Measurements from ENCODE around the gene PTPN5. TPM values are rescaled to one million over a fixed set of nuclear protein-coding genes. Genes with fewer than 3 reads are reported as not detected.
"Not testable (repeated sequence)": the region's sequence is repeated elsewhere in the genome, so short reads cannot be mapped to it uniquely, and the experiment has no call there.

PTPN5 gene
- total RNA-seq (1 to 10 TPM in 2 of 4 donors, under 1 TPM in 1, not detected in 1; 0.74 to 1.9 (median 1.3) TPM), polyA plus RNA-seq (2.0 TPM)
- long read RNA-seq, donor 1, partial matches to known transcripts, result 0 of 4 reads
- long read RNA-seq, donor 1, other reads (novel, unspliced or antisense), result 4 of 4 reads
- long read RNA-seq, donor 2, result 0 reads
- long read RNA-seq, donor 3, partial matches to known transcripts, result 3 of 14 reads
- long read RNA-seq, donor 3, other reads (novel, unspliced or antisense), result 8 of 14 reads
- long read RNA-seq, donor 4, partial matches to known transcripts, result 1 of 4 reads
- long read RNA-seq, donor 4, other reads (novel, unspliced or antisense), result 0 of 4 reads

DNA sequence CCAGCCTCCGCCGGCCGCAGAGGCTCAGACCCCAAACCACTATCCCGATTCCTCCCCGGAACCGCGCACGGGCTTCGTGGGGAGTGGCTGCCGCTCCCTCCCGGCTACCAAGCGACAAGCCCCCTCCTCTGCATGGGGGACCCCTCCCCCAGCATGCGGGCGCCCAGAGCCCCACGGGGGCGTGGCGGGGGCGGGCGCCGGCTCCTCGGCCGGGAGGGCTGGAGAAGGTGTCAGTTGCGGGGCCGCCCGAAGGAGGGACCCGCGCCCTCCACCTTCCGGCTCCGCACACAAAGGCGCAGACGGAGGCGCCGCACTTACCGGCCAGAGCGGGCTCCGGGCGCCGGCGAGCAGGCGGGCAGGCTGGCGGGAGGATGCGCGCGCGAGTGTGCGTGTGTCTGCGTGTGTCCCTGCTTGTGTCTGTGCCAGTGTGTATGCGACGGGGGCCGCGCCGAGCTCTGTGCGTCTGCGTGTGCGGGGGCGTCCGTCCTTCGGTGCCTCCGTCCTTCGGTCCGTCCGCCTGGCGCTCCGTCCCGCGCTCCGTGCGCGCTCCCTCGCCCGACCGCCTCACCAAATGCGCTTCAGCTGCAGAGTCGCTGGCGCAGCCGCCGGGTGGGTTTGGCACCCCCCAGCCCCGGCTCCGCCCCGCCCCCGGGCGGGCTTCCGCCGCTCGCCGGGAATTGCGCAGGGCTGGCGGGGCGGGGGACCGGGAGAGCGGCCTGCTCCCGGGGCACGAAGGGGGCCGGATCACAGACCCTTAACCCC, at the start of gene PTPN5:
TSS of gene PTPN5 (minus strand) at position 592 of the 762 bp plus-strand sequence. CDS start 19,840 bp downstream, outside the sequence.
- peak within 1 kb of the TSS; percentile 59 for H3K4me3 ChIP-seq (ENCODE audit: low read length)
- peak in 1 of 2 donors; percentile 48 for ATAC-seq
- no peaks in the 10 kb centered on the region for H3K9me3 ChIP-seq (ENCODE audit: control insufficient read depth, low read length)
- no peaks in the 10 kb centered on the region for H3K4me1 ChIP-seq (ENCODE audit: control insufficient read depth, insufficient read depth, low read length)
- no peak for DNase-seq
- H3K27ac ChIP-seq (ENCODE audit: low read length), result no peak within 1 kb of the TSS
- WGBS, result 1% methylated on average over 94 of the region's 94 CpGs
- intact Hi-C loops (cut with DNase I), result no loop called here
- no peaks in the 10 kb centered on the region for H3K27me3 ChIP-seq (ENCODE audit: control insufficient read depth, insufficient read depth)

DNA sequence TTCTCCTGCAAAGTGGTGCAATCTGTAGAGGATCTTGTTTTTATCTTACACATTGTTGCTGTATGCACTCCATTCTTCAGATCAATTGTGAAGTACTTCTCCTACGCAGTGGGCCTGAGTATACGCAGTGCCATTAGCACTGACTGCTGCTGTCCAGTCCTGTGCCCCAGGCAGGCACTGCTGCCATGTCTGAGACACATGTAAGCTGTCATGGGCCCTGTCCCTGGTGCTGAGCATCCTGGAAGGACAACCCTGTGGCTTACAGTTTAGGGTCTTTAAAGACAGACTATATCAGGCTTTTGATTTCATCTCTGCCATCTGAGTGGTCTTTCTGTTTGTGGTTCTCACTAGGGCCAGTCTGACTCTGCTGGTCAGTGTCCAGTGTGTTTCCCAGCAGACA, 44.8 kb upstream of the PTPN5 start:
- Histone ChIP-seq H3K27me3 (ENCODE audit: control insufficient read depth, insufficient read depth) (no peaks in the 10 kb centered on the region), H3K4me1 (ENCODE audit: control insufficient read depth, insufficient read depth, low read length) (no peaks in the 10 kb centered on the region), H3K9me3 (ENCODE audit: control insufficient read depth, low read length) (peaks cover 2% of the 10 kb centered on the region), H3K4me3 (ENCODE audit: low read length) (no peak overlapping the region), H3K27ac (ENCODE audit: low read length) (no peak overlapping the region)
- WGBS, result 46% methylated on average over 2 of the region's 2 CpGs
- no peak for ATAC-seq
- no peak for DNase-seq
- intact Hi-C loops (cut with DNase I), result no loop called here

DNA sequence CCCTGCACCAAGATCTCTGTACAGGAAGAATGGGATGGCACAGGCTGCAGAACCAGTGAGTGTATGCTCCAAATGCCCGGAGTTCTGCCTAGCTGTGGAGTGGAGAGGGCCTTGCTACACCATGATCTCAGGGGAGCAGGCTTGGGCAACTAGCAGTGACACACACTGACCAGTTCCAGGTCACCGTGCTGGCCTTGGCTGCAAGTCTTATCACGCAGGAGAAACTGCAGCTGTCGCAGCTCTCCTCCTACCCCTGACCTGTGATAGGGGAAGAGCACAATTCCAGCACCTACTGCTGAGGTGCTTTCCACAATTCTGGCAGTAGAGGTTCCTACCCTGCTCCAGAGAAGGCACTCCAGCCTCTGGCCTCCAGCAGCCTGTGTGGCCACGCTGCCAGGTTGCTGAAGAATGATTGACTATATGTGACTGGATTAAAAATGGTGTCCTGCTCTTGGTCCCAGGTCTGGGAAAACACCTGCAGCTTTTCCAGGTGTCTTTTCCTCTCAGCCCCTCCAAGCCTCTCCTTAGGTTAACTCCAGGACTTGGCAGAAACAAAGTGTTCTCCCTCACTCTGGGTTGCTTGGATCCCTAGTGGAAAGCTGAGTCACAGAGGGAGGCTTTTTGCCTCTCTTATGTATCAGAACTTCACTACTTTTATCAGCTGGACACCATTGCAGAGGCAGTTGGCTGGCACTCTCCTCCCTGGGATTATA, 43.3 kb upstream of the PTPN5 start:
- whole genome bisulfite sequencing, result 50% methylated on average over 5 of the region's 5 CpGs
- ATAC-seq, result no peak
- peak in 1 of 3 donors; percentile 14 for DNase-seq
- intact Hi-C loops (cut with DNase I), result no loop called here
- no peaks in the 10 kb centered on the region for H3K9me3 ChIP-seq (ENCODE audit: control insufficient read depth, low read length)
- H3K4me3 ChIP-seq (ENCODE audit: low read length), result no peak overlapping the region
- H3K27ac ChIP-seq (ENCODE audit: low read length), result no peak overlapping the region
- H3K4me1 ChIP-seq (ENCODE audit: control insufficient read depth, insufficient read depth, low read length), result no peaks in the 10 kb centered on the region
- H3K27me3 ChIP-seq (ENCODE audit: control insufficient read depth, insufficient read depth), result no peaks in the 10 kb centered on the region

- H3K27ac ChIP-seq (ENCODE audit: low read length); DNase-seq; H3K27me3 ChIP-seq (ENCODE audit: control insufficient read depth, insufficient read depth); H3K9me3 ChIP-seq (ENCODE audit: control insufficient read depth, low read length); H3K4me3 ChIP-seq (ENCODE audit: low read length); ATAC-seq; H3K4me1 ChIP-seq (ENCODE audit: control insufficient read depth, insufficient read depth, low read length); intact Hi-C loops (cut with DNase I): not testable (repeated sequence)
- 25% methylated on average over 1 of the region's 1 CpG for WGBS
Measured at GRCh38 chr11:18820160-18820559, 28.6 kb upstream of the PTPN5 start.

DNA sequence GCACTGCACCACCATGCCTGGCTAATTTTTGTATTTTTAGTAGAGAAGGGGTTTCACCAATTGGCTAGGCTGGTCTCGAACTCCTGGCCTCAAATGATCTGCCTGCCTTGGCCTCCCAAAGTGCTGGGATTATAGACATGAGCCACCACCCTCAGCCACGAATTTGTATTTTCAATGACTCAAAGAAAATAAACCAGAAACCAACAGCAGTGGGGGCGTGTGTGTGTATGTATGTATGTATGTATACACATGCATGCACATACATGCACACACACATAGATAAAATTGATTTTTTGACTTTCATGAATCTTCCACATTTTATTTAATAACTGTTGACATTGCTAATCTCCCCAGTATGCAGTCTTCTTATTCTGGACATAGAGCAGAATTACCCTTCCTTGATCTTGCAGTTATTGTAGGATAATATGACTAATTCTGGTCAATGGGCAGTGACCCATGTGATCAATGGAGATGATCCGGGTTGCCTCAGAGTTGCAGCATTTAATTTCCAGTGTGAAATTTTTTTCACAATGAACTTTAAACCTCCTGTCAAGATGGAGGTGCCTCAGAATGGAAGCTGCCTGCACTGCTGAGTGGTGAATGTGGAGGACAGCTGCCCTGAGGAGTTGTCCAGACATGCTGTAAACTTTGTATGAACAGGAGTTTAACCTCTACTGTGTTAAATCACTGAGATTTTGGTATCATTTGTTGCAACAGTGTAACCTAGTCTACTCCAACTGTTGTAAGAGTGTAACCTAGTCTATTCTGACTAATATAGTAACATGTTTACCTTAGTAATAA, 12.8 kb upstream of the PTPN5 start:
- Histone ChIP-seq H3K9me3 (ENCODE audit: control insufficient read depth, low read length) (no peaks in the 10 kb centered on the region), H3K4me1 (ENCODE audit: control insufficient read depth, insufficient read depth, low read length) (no peaks in the 10 kb centered on the region), H3K4me3 (ENCODE audit: low read length) (no peak overlapping the region), H3K27me3 (ENCODE audit: control insufficient read depth, insufficient read depth) (no peaks in the 10 kb centered on the region), H3K27ac (ENCODE audit: low read length) (no peak overlapping the region)
- no peak for ATAC-seq
- WGBS, result 52% methylated on average over 4 of the region's 4 CpGs
- DNase-seq, result no peak
- intact Hi-C loops (cut with DNase I), result no loop called here

DNA sequence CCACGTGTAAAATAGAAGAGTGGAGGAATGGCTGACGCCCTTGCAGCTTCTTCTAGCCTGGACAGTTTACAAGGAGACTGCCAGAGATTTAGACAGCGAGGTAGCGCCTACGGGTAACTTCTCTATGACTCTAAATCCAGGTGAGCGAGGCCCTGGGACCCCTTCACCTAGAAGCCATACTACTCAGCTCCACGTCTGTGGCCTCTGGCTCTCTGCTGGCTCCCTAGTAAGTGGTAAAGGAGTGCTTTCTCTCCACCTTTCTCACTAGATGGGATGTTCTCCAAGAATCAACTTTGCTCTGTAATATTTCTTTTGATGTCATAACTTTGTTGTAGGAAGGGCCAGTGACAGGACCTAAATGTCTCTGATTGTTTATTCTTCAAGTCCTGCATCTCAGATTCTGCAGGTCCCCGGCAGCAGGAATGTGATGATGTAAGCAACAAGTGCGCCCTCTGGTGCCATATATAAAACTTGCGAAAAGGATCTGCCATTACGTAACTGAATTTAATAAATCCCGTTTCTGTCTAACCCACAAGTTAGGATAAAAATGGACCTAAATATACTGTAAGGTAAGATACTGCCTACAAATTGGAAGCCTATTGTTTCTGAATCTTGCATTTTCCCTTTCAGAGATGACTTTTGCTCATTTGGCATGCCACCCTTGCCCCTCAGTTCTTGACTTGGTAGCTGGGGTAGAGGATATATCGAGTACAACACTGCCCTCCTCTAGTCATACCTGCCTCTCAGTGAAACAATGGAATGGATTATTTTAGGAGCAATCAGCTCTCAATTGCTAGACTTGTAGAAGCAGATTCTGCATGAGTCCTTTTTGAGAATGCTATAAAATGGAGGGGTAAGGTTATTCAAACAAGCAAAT, 11.0 kb upstream of the PTPN5 start:
- intact Hi-C loops (cut with DNase I), result no loop called here
- H3K27me3 ChIP-seq (ENCODE audit: control insufficient read depth, insufficient read depth), result no peaks in the 10 kb centered on the region
- H3K4me1 ChIP-seq (ENCODE audit: control insufficient read depth, insufficient read depth, low read length), result no peaks in the 10 kb centered on the region
- H3K4me3 ChIP-seq (ENCODE audit: low read length), result no peak overlapping the region
- H3K9me3 ChIP-seq (ENCODE audit: control insufficient read depth, low read length), result no peaks in the 10 kb centered on the region
- WGBS, result 39% methylated on average over 13 of the region's 13 CpGs
- H3K27ac ChIP-seq (ENCODE audit: low read length), result no peak overlapping the region
- ATAC-seq (peak in 1 of 2 donors; percentile 18), DNase-seq (peak in 2 of 3 donors; percentile 30 to 59)

DNA sequence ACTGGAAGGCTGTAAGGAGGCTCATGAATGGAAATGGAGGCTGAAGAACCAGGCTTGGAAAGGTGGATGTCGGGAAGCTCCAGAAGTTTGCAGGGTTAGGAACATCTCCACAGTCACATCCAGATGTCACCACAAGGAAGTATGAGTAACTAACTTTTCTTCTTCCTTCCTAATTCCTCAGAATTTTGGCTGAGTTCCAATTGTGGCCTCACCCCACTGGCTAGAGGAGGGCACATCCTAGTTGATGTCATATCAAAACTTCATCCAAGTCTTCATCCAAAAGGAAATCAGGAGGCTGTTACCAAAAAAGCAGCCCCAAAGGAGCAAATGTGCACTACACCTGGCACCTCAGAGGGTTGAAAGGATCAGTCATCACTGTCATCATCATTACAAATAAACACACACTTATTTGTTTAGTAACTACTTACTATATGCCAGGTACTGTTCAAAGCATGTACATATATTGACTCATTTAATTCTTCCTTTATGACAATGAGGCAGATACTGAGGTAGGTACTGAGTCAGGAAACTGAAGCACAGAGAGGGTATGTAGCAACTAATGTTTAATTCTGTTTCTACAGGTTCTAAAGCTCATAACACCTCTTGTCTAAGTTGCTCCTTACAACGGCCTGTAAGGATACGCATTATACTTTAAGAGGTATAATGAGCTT, 7.3 kb upstream of the PTPN5 start:
- WGBS, result 85% methylated on average over 3 of the region's 3 CpGs
- Histone ChIP-seq H3K9me3 (ENCODE audit: control insufficient read depth, low read length) (no peaks in the 10 kb centered on the region), H3K27me3 (ENCODE audit: control insufficient read depth, insufficient read depth) (no peaks in the 10 kb centered on the region), H3K27ac (ENCODE audit: low read length) (no peak overlapping the region), H3K4me3 (ENCODE audit: low read length) (no peak overlapping the region), H3K4me1 (ENCODE audit: control insufficient read depth, insufficient read depth, low read length) (no peaks in the 10 kb centered on the region)
- intact Hi-C loops (cut with DNase I), result no loop called here
- ATAC-seq (no peak), DNase-seq (no peak)

- H3K4me1 ChIP-seq (ENCODE audit: control insufficient read depth, insufficient read depth, low read length), result no peaks in the 10 kb centered on the region
- WGBS, result 43% methylated on average over 7 of the region's 7 CpGs
- H3K27ac ChIP-seq (ENCODE audit: low read length), result no peak overlapping the region
- no peaks in the 10 kb centered on the region for H3K9me3 ChIP-seq (ENCODE audit: control insufficient read depth, low read length)
- no peak for ATAC-seq
- intact Hi-C loops (cut with DNase I), result no loop called here
- no peak for DNase-seq
- no peaks in the 10 kb centered on the region for H3K27me3 ChIP-seq (ENCODE audit: control insufficient read depth, insufficient read depth)
- H3K4me3 ChIP-seq (ENCODE audit: low read length), result no peak overlapping the region
Measured at GRCh38 chr11:18794956-18795355, 3.4 kb upstream of the PTPN5 start.

- ATAC-seq (no peak), DNase-seq (no peak)
- no peaks in the 10 kb centered on the region for H3K9me3 ChIP-seq (ENCODE audit: control insufficient read depth, low read length)
- H3K27me3 ChIP-seq (ENCODE audit: control insufficient read depth, insufficient read depth), result no peaks in the 10 kb centered on the region
- no peak overlapping the region for H3K27ac ChIP-seq (ENCODE audit: low read length)
- intact Hi-C loops (cut with DNase I), result no loop called here
- H3K4me1 ChIP-seq (ENCODE audit: control insufficient read depth, insufficient read depth, low read length), result no peaks in the 10 kb centered on the region
- WGBS, result 67% methylated on average over 11 of the region's 11 CpGs
- H3K4me3 ChIP-seq (ENCODE audit: low read length), result no peak overlapping the region
Measured at GRCh38 chr11:18792827-18793226, 1.2 kb upstream of the PTPN5 start.
